Right cardiac atrium (tissue), 5 donors: ENCODE measurements around the gene FOXP1. TPM values are rescaled to one million over a fixed set of nuclear protein-coding genes. Genes with fewer than 3 reads are reported as not detected.
A peak's percentile ranks its signal among the peaks of the same experiment; 100 is the strongest.

Experiments
- ATAC-seq, 2 donors: fragments of 200-7000 bp; cut with Tn5 transposase; one replicate each; pipeline versions ENCODE4 v1.8.0 to v1.9.1; 2020; ENCODE audit warnings: moderate library complexity in 2 of 2, mild to moderate bottlenecking in 1 of 2
- DNase-seq, 3 donors: peaks; one replicate each; pipeline ENCODE4 v3.0.0-alpha.2; 2020
- H3K27ac ChIP-seq: one replicate; pipeline ENCODE4 v1.5.1; 2013; ENCODE audit warnings: mild to moderate bottlenecking, low read length, control low read depth, moderate library complexity
- H3K27me3 ChIP-seq: one replicate; pipeline ENCODE4 v1.6.1; 2013; ENCODE audit not compliant: control insufficient read depth, insufficient read depth
- H3K4me1 ChIP-seq: one replicate; pipeline ENCODE4 v1.6.1; 2013; ENCODE audit warnings: low read length; ENCODE audit not compliant: control insufficient read depth, insufficient read depth
- H3K4me3 ChIP-seq: one replicate; pipeline ENCODE4 v1.5.1; 2013; ENCODE audit warnings: low read length, control low read depth
- H3K9me3 ChIP-seq: one replicate; pipeline ENCODE4 v1.6.1; 2013; ENCODE audit warnings: low read length; ENCODE audit not compliant: control insufficient read depth
- WGBS: extraction: QIAGEN DNeasy Blood & Tissue Kit; methylation state at CpG from one replicate; pipeline ENCODE4 v1.1.7; 2013; 5-methylcytosine and 5-hydroxymethylcytosine counted together
- intact Hi-C, 4 donors: fragments of 100-400 bp; cut with DNase I; formaldehyde crosslinking; loops; one replicate each; pipeline versions ENCODE4 v1.11.0 to v1.14.0; 2022 to 2023
- polyA plus RNA-seq: library from polyadenylated mRNA; stranded (reverse); fragments of 200-250 nt; gene quantifications from one replicate; pipeline ENCODE4 v1.2.3, GENCODE V29; 2013
- total RNA-seq, 4 donors: library from RNA; stranded (reverse); fragmentation: NEBNext Ultra II Directional; extraction: Animal tissue kit (Norgen Biotek cat#: 25700); gene quantifications; one replicate each; pipeline ENCODE4 v1.2.1, GENCODE V29; 2021
- donor health status: healthy with polysubstance abuse.
- donor health status: DM: no; HTN: yes; CAD: no.
- donor health status: DM: no; HTN: no; CAD: no.
- donor health status: DM: no; HTN: yes; CAD: no; lungs with severe emphysema.
- donor health status: DM: yes; HTN: yes; CAD: no.

FOXP1 gene
- total and polyA plus RNA-seq, 5 donors: 13.6 to 63.4 (median 57.4) TPM

DNA sequence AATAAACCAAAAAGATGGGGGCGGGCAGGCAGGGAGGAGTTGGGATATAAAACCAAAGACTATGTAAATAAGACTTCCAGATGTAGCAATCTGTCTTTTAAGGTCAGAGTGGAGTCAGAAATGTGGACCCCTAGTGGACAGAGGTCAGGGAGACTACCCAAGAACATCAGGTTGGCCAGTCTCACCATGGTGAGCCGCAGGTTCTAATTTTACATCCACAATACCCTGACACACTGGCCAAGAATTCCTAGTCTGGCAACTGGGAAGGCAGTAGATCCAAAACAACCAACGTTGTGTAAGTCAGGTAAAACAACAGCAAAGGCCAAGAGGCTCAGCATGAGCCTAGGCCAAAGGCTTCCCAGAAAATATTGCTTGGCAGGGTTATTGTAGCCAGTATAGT, 203.4 kb downstream of the FOXP1 start:
- ATAC-seq (peak in 1 of 2 donors; percentile 31), DNase-seq (no peak)
- H3K27me3 ChIP-seq: no peaks in the 10 kb centered on the region
- 84% methylated on average over 3 of the region's 3 CpGs for WGBS
- no peaks in the 10 kb centered on the region for H3K9me3 ChIP-seq
- no peak overlapping the region for H3K27ac ChIP-seq
- H3K4me3 ChIP-seq: no peak overlapping the region
- no peaks in the 10 kb centered on the region for H3K4me1 ChIP-seq
- intact Hi-C loops: no loop called here

DNA sequence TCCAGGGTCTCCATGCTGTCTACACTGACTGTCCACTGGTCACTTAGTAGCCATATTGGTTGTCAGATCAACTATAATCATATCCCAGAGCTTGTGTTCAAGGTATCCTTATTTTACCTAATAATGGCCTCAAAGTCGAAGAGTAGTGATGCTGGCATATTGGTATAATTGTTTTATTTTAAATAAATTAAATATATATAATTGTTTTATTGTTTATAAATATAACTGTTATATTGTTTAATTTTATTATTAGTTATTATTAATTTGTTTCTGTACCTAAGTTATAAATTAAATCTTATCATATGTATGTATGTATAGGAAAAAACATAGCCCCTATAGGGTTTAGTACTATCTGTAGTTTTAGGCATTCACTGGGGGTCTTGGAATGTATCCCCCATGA, 205.0 kb downstream of the FOXP1 start:
- no peaks in the 10 kb centered on the region for H3K4me1 ChIP-seq
- no peaks in the 10 kb centered on the region for H3K9me3 ChIP-seq
- ATAC-seq: no peak
- H3K27me3 ChIP-seq: no peaks in the 10 kb centered on the region
- H3K4me3 ChIP-seq: no peak overlapping the region
- WGBS: 96% methylated on average over 1 of the region's 1 CpG
- no peak overlapping the region for H3K27ac ChIP-seq
- intact Hi-C loops: no loop called here
- DNase-seq: no peak

DNA sequence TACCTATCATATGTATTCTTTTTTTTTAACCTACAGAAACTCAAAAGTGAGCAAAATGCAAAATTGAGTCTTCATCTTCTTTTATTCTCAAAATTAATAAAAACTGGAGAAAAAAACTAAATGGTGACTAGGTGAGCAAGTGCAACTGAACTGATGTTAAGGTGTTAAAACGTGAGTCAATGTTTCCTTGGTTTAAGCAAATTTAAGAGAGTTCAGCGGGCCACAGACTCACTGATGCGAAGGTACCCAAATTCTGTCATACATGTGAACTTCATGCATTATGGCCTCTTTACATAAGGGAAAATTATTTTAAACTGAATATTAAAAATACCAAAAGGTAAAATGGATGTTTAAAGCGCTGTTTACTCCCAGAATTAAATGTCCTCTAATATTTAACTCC, 206.6 kb downstream of the FOXP1 start:
- Histone ChIP-seq H3K9me3 (no peaks in the 10 kb centered on the region), H3K4me1 (no peaks in the 10 kb centered on the region), H3K27ac (no peak overlapping the region), H3K27me3 (no peaks in the 10 kb centered on the region), H3K4me3 (no peak overlapping the region)
- intact Hi-C loops: no loop called here
- 99% methylated on average over 4 of the region's 4 CpGs for WGBS
- DNase-seq (no peak), ATAC-seq (no peak)

DNA sequence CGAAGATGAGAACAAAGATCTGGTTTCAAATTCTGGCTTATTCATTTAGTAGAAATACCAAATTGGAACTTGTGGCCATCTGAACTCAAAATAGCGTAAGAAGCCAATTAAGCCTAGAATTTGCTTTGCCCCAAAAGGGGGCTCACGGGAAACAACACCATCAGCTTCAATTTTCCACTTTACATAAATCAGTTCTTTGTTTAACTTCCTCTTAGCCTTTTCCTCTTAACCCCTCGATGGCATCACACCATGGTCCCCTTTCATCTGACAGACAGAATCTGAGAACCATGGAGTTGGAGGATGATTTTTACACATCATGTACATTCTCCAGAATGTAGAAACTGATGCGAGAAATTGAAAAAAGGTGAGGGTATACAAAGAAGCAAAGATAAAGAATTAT, 207.0 kb downstream of the FOXP1 start:
- Histone ChIP-seq H3K9me3 (no peaks in the 10 kb centered on the region), H3K27ac (no peak overlapping the region), H3K27me3 (no peaks in the 10 kb centered on the region), H3K4me1 (no peaks in the 10 kb centered on the region), H3K4me3 (no peak overlapping the region)
- DNase-seq (no peak), ATAC-seq (no peak)
- 89% methylated on average over 5 of the region's 5 CpGs for WGBS
- intact Hi-C loops: no loop called here

DNA sequence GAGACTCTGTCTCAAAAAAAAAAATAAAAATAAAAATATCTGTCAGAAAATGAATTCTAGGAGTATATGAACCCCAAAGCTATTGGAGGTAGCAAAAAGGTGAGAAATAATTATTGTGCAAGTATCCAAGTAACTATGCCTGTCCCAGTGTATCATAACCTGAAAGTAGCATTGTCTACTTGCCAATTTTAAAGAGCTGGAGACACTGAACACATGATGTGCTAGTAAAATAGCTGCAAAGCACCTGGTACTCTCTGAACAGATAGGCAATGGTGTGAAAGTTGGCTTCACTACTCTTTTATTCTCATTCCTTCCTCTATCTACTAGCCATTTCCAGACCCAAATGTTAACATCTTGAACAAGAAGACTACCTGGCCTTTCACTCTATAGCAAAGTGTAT, 208.9 kb downstream of the FOXP1 start:
- H3K27ac ChIP-seq: no peak overlapping the region
- no peaks in the 10 kb centered on the region for H3K4me1 ChIP-seq
- no peak for ATAC-seq
- no peak overlapping the region for H3K4me3 ChIP-seq
- DNase-seq: no peak
- no peaks in the 10 kb centered on the region for H3K9me3 ChIP-seq
- intact Hi-C loops: no loop called here
- H3K27me3 ChIP-seq: no peaks in the 10 kb centered on the region

DNA sequence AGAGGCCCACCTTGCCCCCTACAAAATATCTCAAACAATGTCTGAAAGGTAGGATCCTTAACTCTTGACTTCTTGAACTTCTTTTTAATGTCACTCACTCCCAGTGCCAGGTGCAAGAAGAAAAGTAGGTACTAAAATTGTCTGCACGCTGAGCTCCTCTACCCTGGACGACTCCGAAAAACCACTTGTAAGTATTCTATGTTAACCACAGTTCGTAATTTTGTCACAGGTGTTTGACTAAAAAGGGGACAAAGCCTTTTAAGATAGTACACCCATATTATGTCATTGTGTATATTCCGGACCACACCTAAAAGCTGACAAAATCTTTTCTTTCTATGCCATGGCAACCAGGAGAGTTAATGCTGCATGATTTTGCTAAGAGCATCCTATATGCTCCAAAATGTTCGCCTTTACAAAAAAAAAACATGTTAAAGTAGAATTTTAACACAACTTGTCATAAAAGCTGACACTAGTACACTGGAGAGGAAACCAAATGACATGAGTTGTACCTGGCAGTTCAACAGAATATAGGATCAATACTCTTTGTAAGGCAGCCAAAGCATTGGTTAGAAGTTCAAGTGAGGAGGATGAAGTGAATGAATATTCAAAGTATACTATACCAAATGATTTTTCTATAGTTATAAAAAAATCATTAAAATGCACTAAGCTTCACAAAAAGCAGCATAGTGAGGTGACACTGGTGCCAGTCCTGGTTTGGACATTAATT, 210.5 kb downstream of the FOXP1 start:
- 99% methylated on average over 6 of the region's 6 CpGs for WGBS
- intact Hi-C loops: no loop called here
- no peaks in the 10 kb centered on the region for H3K27me3 ChIP-seq

DNA sequence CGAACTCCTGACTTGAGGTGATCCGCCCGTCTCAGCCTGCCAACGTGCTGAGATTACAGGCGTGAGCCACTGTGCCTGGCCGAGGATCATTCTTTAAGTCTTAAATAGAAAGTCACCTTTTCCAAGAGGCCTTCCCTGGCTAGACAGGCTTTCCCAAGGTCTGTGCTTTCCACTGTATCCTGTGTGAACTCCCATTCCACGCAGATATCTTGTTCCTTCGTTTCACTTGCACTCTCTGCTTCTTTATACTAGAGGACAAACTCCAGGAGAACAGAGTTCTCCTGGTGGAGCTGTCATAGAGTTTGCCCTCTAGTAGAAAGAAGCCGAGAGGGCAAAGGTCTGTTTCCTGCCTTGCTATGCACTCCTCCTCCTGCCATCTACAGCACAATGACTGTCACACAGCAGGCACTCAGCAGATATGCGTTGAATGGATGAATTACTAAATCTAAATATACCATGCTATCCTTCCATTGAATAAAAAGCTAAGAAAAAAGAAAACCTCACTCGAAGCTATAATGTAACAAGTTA, 211.2 kb downstream of the FOXP1 start:
- 92% methylated on average over 11 of the region's 11 CpGs for WGBS
- Histone ChIP-seq H3K9me3 (no peaks in the 10 kb centered on the region), H3K4me3 (no peak overlapping the region), H3K27ac (no peak overlapping the region), H3K4me1 (no peaks in the 10 kb centered on the region), H3K27me3 (no peaks in the 10 kb centered on the region)
- intact Hi-C loops: no loop called here
- DNase-seq (no peak), ATAC-seq (no peak)

More for the DNA sequence above, 210.5 kb downstream of the FOXP1 start:
- no peak overlapping the region for H3K27ac ChIP-seq
- no peaks in the 10 kb centered on the region for H3K4me1 ChIP-seq
- DNase-seq (no peak), ATAC-seq (no peak)
- no peak overlapping the region for H3K4me3 ChIP-seq
- no peaks in the 10 kb centered on the region for H3K9me3 ChIP-seq

DNA sequence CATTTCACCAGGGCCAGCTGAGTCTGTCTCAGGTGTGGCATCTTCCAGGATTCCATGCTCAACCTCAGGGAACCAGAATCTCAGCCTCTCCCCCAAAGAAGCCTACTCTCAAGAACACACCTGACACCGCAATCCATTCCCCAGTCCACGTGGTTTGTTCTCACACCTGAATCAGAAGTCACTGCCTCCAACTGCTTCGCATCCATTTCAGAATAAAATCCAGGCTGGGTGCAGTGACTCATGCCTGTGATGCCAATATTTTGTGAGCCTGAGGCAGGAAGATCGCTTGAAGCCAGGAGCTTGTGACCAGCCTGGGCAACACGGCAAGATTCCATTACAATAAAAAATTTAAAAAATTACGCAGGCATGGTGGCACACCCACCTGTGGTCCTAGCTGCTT, 212.2 kb downstream of the FOXP1 start:
- intact Hi-C loops: no loop called here
- DNase-seq: no peak
- Histone ChIP-seq H3K4me3 (no peak overlapping the region), H3K27ac (no peak overlapping the region), H3K27me3 (no peaks in the 10 kb centered on the region), H3K4me1 (no peaks in the 10 kb centered on the region), H3K9me3 (no peaks in the 10 kb centered on the region)
- WGBS: 95% methylated on average over 6 of the region's 6 CpGs
- ATAC-seq: no peak

DNA sequence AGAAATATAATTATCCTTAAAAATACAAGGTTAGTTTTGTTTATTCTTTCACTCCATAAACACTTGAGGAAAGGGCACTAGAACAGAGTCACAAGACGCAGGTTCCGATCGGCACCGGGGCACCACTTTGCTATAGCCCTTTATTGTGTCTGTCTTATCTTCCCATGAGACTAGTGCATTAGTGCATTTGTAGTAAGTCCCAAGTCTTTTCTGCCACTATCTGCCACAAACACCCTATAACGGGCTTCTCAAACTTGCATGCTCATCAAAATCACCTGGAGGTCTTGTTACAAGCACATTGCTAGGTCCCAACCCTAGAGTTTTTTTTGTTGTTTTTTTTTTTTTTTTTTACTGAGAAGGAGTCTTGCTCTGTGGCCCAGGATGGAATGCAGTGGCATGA, 213.1 kb downstream of the FOXP1 start:
- H3K4me1 ChIP-seq: no peaks in the 10 kb centered on the region
- intact Hi-C loops: no loop called here
- ATAC-seq: no peak

DNA sequence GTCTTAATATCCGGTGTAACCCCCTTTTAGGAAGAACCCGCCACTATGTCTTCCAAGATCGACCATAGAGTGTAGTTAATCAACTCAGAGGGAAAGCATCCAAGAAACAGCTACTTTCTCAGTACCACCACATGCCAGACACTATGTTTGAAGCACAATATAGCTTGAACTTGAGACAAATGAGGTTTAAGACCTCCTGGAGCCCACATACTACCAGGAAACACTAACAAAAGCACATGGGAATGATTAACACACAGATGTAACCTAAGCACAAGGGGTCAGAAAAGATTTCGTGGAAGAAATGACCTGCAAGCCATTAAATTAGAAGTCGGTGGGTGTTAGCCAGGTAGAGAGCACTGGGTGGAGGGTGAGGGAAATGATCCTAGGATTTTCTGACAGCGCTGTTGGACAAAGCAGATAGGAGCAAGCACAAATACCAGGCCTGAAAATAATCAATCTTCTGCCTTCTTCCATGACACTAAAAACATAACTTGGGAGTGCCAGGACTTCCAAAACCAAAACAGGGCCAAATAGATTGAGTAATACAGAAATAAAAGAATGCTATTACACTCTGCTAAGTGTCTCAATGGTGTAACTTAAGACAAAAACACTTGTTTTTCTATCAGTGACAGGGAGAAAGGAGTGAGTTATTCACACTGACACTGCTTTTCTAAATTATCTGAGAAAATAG, 213.7 kb downstream of the FOXP1 start:
- Histone ChIP-seq H3K27me3 (no peaks in the 10 kb centered on the region), H3K27ac (no peak overlapping the region), H3K4me1 (no peaks in the 10 kb centered on the region), H3K4me3 (no peak overlapping the region), H3K9me3 (no peaks in the 10 kb centered on the region)
- intact Hi-C loops: no loop called here
- peak; percentile 63 to 78 for ATAC-seq
- WGBS: 75% methylated on average over 6 of the region's 6 CpGs
- no peak for DNase-seq

More for the DNA sequence above, 213.1 kb downstream of the FOXP1 start:
- no peaks in the 10 kb centered on the region for H3K9me3 ChIP-seq
- DNase-seq: no peak
- H3K27me3 ChIP-seq: no peaks in the 10 kb centered on the region
- H3K4me3 ChIP-seq: no peak overlapping the region
- 80% methylated on average over 5 of the region's 5 CpGs for WGBS
- H3K27ac ChIP-seq: no peak overlapping the region

DNA sequence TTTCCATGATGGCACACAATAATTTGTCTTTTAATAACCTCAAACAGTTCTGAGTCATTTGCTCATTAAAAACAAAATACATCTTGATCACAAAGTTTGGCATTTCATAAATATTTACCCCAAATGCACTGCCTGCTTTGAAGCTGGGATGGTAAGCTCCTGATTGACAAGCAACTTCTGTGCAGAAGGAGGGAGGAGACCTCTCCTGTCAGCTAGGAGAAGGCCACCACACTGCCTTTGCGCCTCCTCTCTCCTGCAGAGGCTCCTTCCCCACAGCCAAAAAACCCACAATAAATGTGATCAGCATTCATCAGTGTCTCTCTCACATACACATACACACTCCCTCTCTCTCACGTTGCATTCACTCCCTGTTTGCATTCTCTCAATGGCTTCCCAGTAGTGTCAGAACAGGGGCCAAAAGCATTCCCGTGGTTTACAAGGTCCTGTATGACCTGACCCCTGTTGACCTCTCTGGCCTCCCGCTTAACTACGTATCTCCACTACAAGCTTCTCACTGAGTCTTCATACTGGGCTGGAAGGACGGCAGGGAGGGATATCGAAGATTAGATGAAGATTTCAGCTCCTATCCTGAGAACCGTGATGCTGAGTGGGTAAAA, 216.4 kb downstream of the FOXP1 start:
- H3K4me1 ChIP-seq: no peaks in the 10 kb centered on the region
- ATAC-seq (no peak), DNase-seq (no peak)
- intact Hi-C loops: no loop called here
- no peaks in the 10 kb centered on the region for H3K9me3 ChIP-seq
- no peaks in the 10 kb centered on the region for H3K27me3 ChIP-seq
- 84% methylated on average over 8 of the region's 8 CpGs for WGBS
- H3K4me3 ChIP-seq: no peak overlapping the region
- no peak overlapping the region for H3K27ac ChIP-seq
